Fibroblast of villous mesenchyme (primary cell): Measurements from ENCODE around the gene PYROXD2. TPM values are rescaled to one million over a fixed set of nuclear protein-coding genes. Genes with fewer than 3 reads are reported as not detected.

Experiments used
- DNase-seq: peaks from one replicate; pipeline ENCODE4 v3.0.0-alpha.2; 2010; ENCODE audit warnings: low read depth
- H3K4me3 ChIP-seq: 2 replicates; pipeline ENCODE4 v1.5.1; 2011; ENCODE audit warnings: low read depth, mild to moderate bottlenecking, low read length
- total RNA-seq: library from RNA; depleted of rRNA; stranded (reverse); fragments of >200 nt; gene quantifications from 2 replicates; pipeline ENCODE4 v1.2.3, GENCODE V29; 2012
- TF ChIP-seq, protein P1 (sequence below): IDR thresholded peaks from 2 replicates; pipeline ENCODE4 v1.5.1; 2012; ENCODE audit warnings: low read depth, mild to moderate bottlenecking, low read length; ENCODE audit not compliant: insufficient read depth

Gene PYROXD2
- total RNA-seq, 1 donor, result 10.8 TPM

GRCh38 chr10:98429320-98430072, 14.5 kb upstream of the PYROXD2 start:
- DNase-seq, result no peak
- no peak overlapping the region for H3K4me3 ChIP-seq
- TF ChIP-seq, protein P1, sequence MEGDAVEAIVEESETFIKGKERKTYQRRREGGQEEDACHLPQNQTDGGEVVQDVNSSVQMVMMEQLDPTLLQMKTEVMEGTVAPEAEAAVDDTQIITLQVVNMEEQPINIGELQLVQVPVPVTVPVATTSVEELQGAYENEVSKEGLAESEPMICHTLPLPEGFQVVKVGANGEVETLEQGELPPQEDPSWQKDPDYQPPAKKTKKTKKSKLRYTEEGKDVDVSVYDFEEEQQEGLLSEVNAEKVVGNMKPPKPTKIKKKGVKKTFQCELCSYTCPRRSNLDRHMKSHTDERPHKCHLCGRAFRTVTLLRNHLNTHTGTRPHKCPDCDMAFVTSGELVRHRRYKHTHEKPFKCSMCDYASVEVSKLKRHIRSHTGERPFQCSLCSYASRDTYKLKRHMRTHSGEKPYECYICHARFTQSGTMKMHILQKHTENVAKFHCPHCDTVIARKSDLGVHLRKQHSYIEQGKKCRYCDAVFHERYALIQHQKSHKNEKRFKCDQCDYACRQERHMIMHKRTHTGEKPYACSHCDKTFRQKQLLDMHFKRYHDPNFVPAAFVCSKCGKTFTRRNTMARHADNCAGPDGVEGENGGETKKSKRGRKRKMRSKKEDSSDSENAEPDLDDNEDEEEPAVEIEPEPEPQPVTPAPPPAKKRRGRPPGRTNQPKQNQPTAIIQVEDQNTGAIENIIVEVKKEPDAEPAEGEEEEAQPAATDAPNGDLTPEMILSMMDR, result no peak

DNA sequence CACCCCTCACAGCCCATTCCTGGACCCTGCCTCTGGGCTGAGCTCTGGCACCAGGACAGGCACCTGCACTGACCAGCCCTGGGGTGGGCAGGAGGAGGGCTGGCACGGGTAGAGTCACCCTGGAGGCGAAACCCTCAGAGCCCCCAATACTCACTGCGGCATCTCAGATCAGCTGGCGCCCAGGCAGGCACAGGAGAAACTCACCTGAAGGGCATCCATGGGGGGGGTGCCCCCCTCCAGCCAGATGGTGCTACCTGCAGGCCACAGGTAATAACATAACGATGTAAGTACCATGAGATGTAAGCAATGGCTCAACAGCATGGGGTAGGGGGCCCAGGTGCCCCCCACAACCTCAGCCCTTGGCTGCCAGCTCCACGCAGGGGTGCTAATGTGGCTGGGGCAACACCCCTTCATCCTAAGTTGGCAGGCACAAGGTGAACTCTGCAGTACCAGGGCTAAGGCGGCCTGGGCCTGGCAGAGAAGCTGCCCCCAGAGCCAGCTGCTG, 12.1 kb upstream of the PYROXD2 start:
- no peak for DNase-seq
- TF ChIP-seq, protein P1, result no peak
- no peak overlapping the region for H3K4me3 ChIP-seq

DNA sequence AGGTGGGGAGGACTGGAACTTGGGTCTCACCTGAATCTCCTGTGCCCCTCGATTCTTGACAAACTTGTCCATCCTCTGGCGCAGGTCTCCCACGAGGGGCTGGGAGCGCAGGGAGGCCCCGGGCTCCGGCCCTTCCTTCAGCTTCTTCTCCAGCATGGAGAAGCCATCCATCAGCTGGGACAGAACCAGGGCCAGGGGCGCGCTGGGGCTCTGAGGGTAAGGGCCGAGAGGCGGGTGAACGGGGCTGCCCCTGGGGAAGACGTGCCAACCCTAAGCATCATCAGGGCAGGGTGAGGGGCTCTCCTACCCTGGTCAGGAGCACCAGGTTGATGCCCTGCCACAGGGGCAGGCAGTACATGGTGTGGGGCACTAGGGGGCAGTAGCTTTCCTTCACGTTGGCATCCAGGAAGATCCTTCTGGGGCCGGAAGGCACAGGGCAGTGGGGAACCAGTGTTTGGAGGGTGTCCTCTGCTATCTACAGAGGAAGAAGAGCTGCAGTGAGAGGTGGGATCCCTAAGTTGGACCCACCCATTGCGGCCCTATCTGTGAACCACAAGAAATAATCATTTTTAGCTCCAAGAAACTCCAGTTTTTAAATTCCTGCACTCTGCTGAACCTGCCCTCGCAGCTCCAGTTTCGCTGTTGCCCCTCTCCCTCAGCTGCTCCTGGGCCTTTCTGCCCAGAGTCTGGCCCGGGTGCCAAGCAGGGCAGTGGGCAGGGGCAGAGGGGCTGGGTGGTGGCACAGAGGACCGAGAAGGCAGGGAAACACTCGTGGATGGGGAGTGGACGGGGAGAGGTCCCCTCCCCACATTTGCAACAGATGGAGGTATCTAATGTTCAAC, 10.8 kb upstream of the PYROXD2 start:
- TF ChIP-seq, protein P1, result peak; percentile 89
- no peak overlapping the region for H3K4me3 ChIP-seq
- peak; percentile 43 for DNase-seq

DNA sequence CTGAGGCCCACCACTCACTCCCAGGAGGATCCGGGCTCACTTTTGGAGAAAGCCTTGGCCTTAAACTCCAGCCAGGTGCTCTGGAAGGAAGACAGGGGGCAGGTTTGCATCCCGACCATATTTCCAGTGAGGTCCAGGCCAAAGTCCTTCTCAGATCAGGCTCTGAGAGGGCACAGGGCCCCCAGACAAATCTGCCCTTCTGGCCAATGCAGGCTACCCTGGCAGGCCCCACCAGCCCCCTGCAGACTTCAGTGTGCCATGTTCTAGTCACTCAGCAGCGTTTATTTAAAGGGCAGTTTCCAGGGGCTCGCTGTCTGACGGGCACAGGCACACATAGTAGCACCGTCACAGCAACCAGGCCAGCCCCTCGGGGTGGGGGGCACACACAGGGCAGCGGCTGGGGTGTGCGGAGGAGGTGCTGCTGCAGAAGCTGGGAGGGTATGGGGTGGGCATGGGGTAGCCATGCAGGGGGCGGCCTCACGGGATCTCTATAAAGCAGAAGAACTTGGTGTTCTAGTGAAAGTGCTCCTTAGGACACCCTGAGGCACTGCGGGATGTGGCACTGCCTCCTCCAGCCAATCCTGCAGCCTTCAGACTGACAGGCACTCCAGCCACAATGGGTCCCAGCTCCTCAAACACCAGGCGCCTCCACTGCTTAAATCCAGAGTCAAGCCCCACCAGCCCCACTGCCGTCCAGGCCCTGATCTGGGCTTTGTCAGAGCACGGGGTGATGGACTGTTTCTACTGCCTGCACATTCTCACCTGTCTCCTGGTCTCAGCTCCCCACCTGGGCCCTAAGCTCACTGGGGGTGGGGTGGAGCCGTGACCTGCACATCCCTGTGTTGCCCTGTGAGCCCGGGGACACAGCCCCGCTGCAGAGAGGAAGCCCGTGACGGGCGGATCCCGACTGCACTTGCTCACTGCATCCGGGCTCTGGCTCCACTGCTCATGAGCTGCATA, 9.6 kb upstream of the PYROXD2 start:
- TF ChIP-seq, protein P1, result no peak
- no peak overlapping the region for H3K4me3 ChIP-seq
- no peak for DNase-seq

DNA sequence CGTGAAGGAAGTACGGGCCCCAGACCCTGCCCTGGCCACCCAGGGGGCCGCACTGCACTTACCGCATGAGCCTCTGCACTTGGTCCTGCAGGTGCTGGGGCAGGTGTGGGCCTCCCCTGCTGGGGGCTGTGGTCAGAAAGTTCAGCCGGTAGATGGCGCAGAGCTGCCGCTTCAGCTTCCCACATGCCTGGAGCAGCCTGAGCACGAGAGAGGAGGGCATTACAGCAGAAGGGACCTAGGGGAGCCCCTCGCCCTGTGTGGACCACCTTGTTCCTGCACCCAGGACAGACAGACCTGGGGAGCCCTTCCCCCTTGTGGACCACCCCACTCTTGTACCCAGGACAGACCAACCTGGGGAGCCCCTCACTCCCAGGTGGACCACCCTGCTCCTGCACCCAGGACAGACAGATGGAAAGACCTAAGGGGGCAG, 8.7 kb upstream of the PYROXD2 start:
- TF ChIP-seq, protein P1, result no peak
- H3K4me3 ChIP-seq, result no peak overlapping the region
- DNase-seq, result no peak

- TF ChIP-seq, protein P1, result no peak
- no peak overlapping the region for H3K4me3 ChIP-seq
- DNase-seq, result no peak
Measured at GRCh38 chr10:98422182-98422581, 7.2 kb upstream of the PYROXD2 start.
